CD4-positive, alpha-beta memory T cell (primary cell): ENCODE measurements around the gene CLEC10A. TPM values are rescaled to one million over a fixed set of nuclear protein-coding genes. Genes with fewer than 3 reads are reported as not detected.

Experiments
- CTCF ChIA-PET: fragments of 350-600 bp; sonication (Branson Sonifier 250); formaldehyde crosslinking; loops from one replicate; lab custom pipeline; 2021; ENCODE audit warnings: inconsistent platforms; ENCODE audit not compliant: partially characterized antibody; lab: Charles Lee
- POLR2A ChIA-PET: fragments of 350-600 bp; sonication (Branson Sonifier 250); formaldehyde crosslinking; loops from one replicate; lab custom pipeline; 2021; ENCODE audit not compliant: partially characterized antibody; lab: Charles Lee
- DNase-seq, 5 donors: peaks; one replicate each; pipeline versions ENCODE4 v3.0.0 to v3.0.0-alpha.2; 2020 to 2022; ENCODE audit warnings: mixed read lengths in 1 of 5
- H3K27ac ChIP-seq: one replicate; pipeline ENCODE4 v1.7.0; 2013; ENCODE audit warnings: low read depth, low read length
- H3K27me3 ChIP-seq: 2 replicates; pipeline ENCODE4 v1.7.0; 2013; ENCODE audit warnings: mild to moderate bottlenecking, low read length, moderate library complexity; ENCODE audit not compliant: insufficient read depth
- H3K36me3 ChIP-seq: 2 replicates; pipeline ENCODE4 v1.7.0; 2013; ENCODE audit warnings: mild to moderate bottlenecking, low read length, moderate library complexity; ENCODE audit not compliant: insufficient read depth
- H3K4me1 ChIP-seq: 2 replicates; pipeline ENCODE4 v1.7.0; 2013; ENCODE audit warnings: mild to moderate bottlenecking, low read length, moderate library complexity; ENCODE audit not compliant: insufficient read depth
- H3K4me3 ChIP-seq, 2 donors: one replicate each; pipeline ENCODE4 v1.7.0; 2013; ENCODE audit warnings: low read length in 2 of 2, mild to moderate bottlenecking in 1 of 2
- H3K9me3 ChIP-seq, 2 donors: one replicate each; pipeline ENCODE4 v1.7.0; 2013; ENCODE audit warnings: low read length in 2 of 2, control low read depth in 1 of 2; ENCODE audit not compliant: control insufficient read depth in 1 of 2
- H3K27ac Mint-ChIP-seq, 7 donors: one replicate each; pipeline ENCODE4 v1.8.0; 2020 to 2021; ENCODE audit warnings: mixed read lengths in 7 of 7, mild to moderate bottlenecking in 6 of 7, inconsistent platforms in 3 of 7, moderate library complexity in 3 of 7
- H3K27me3 Mint-ChIP-seq, 2 donors: one replicate each; pipeline ENCODE4 v1.8.0; 2020 to 2021; ENCODE audit warnings: mixed read lengths in 2 of 2
- H3K36me3 Mint-ChIP-seq, 2 donors: one replicate each; pipeline ENCODE4 v1.8.0; 2020 to 2021; ENCODE audit warnings: mixed read lengths in 2 of 2, inconsistent platforms in 1 of 2, mild to moderate bottlenecking in 1 of 2
- H3K4me1 Mint-ChIP-seq, 4 donors: one replicate each; pipeline ENCODE4 v1.8.0; 2020 to 2021; ENCODE audit warnings: mixed read lengths in 4 of 4, mild to moderate bottlenecking in 1 of 4
- H3K4me3 Mint-ChIP-seq, 8 donors: one replicate each; pipeline ENCODE4 v1.8.0; 2020 to 2021; ENCODE audit warnings: mixed read lengths in 8 of 8, mild to moderate bottlenecking in 7 of 8, moderate library complexity in 6 of 8, inconsistent platforms in 3 of 8
- H3K9me3 Mint-ChIP-seq, 8 donors: one replicate each; pipeline ENCODE4 v1.8.0; 2020 to 2021; ENCODE audit warnings: mixed read lengths in 8 of 8, mild to moderate bottlenecking in 5 of 8, inconsistent platforms in 3 of 8, moderate library complexity in 1 of 8
- intact Hi-C: fragments of 100-400 bp; cut with micrococcal nuclease; formaldehyde crosslinking; loops from one replicate; pipeline ENCODE4 v1.15.1; 2023
- polyA plus RNA-seq, 2 donors: library from polyadenylated mRNA; unstranded; fragments of 300-500 nt; fragmentation: Illumina TruSeq; gene quantifications; one replicate each; pipeline ENCODE4 v1.2.3, GENCODE V29; 2021
- total RNA-seq, 2 experiments: library from RNA; stranded (reverse); gene quantifications; one replicate each; pipeline ENCODE4 v1.2.3, GENCODE V29; 2021

The CLEC10A gene
- total and polyA plus RNA-seq, 4 experiments from 2014 or later, result 1.4 TPM; not detected in 2

DNA sequence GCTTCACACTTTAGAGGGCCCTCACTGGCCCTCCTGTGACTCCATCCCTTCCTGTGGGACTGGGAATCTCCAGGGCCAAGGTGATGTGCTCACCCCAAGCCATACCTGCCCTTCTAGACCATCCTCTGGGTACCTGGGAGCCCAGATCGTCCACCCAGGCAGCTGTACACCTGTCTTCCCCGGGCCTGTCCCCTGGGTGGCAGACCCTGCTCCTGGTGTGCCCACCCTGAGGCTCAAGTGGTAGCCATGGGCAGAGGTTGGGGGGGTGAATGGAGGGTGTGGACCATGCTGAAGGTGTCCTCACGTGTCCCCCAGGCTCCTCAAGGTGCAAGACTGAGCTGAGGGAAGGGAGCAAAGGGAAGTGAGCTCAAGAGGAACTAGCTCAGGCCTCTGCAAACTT lies 9.3 kb downstream of the CLEC10A start:
- CTCF ChIA-PET, result no interaction called here
- H3K27me3 Mint-ChIP-seq, result peaks cover 0 to 2% of the 10 kb centered on the region in 2 donors
- POLR2A ChIA-PET, result interaction anchor here (1.2 kb wide), 1 partner anchor 25 kb away, joined by 3 read pairs; no protein-coding TSS in a partner anchor

DNA sequence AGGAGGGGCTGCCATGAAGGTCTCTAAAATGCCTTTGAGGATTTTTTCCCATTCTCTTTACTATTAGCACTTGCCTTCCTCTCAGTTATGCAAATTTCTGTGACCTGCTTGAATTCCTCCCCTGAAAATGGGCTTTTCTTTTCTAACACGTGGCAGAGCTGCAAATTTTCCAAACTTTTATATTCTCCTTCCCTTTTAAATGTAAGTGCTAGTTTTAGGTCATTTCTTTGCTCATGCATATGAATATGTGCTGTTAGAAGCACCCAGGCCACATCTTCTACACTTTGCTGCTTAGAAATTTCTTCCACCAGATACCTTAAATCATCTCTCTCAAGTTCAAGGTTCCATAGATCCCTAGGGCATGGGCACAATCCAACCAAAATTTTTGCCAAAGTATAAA lies 11.8 kb downstream of the CLEC10A start:
- Mint-ChIP-seq H3K9me3 (peaks cover 0 to 24% (median 19%) of the 10 kb centered on the region in 8 donors), H3K27ac (no peak overlapping the region), H3K27me3 (peaks cover 6 to 7% of the 10 kb centered on the region in 2 donors), H3K4me1 (no peaks in the 10 kb centered on the region), H3K4me3 (no peak overlapping the region), H3K36me3 (peaks cover 0 to 10% of the 10 kb centered on the region in 2 donors)
- ChIA-PET POLR2A (no interaction called here), CTCF (no interaction called here)
- intact Hi-C loops, result no loop called here
- Histone ChIP-seq H3K27me3 (no peaks in the 10 kb centered on the region), H3K36me3 (no peaks in the 10 kb centered on the region), H3K4me1 (no peaks in the 10 kb centered on the region), H3K9me3 (peaks cover 0 to 9% of the 10 kb centered on the region in 2 donors), H3K4me3 (no peak overlapping the region), H3K27ac (no peak overlapping the region)
- DNase-seq, result no peak

More for the DNA sequence above, 9.3 kb downstream of the CLEC10A start:
- Histone ChIP-seq H3K27ac (no peak overlapping the region), H3K36me3 (no peaks in the 10 kb centered on the region), H3K4me3 (no peak overlapping the region), H3K9me3 (peaks cover 0 to 9% of the 10 kb centered on the region in 2 donors), H3K27me3 (no peaks in the 10 kb centered on the region), H3K4me1 (no peaks in the 10 kb centered on the region)
- DNase-seq, result no peak
- Mint-ChIP-seq H3K4me3 (no peak overlapping the region), H3K4me1 (no peaks in the 10 kb centered on the region), H3K36me3 (peaks cover 0 to 10% of the 10 kb centered on the region in 2 donors), H3K27ac (no peak overlapping the region), H3K9me3 (peaks cover 0 to 24% (median 19%) of the 10 kb centered on the region in 8 donors)
- intact Hi-C loops, result no loop called here

DNA sequence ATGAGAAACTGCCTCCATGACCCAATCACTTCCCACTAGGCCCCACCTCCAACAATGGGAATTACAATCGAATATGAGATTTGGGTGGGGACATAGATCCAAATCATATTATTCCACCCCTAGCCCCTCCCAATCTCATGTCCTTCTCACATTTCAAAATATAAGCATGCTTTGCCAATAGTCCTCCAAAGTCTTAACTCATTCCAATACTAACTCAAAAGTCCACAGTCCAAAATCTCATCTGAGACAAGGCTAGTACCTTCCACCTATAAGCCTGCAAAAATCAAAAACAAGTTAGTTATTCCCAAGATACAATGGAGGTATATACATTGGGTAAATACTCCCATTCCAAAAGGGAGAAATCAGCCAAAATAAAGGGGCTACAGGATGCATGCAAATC lies 12.9 kb downstream of the CLEC10A start:
- Histone ChIP-seq H3K27ac (no peak overlapping the region), H3K36me3 (no peaks in the 10 kb centered on the region), H3K4me3 (no peak overlapping the region), H3K4me1 (no peaks in the 10 kb centered on the region), H3K9me3 (peaks cover 0 to 9% of the 10 kb centered on the region in 2 donors), H3K27me3 (no peaks in the 10 kb centered on the region)
- DNase-seq, result no peak
- peaks cover 0 to 24% (median 19%) of the 10 kb centered on the region in 8 donors for H3K9me3 Mint-ChIP-seq
- peaks cover 0 to 10% of the 10 kb centered on the region in 2 donors for H3K36me3 Mint-ChIP-seq
- no peaks in the 10 kb centered on the region for H3K4me1 Mint-ChIP-seq
- peaks cover 6 to 10% of the 10 kb centered on the region in 2 donors for H3K27me3 Mint-ChIP-seq
- ChIA-PET POLR2A (no interaction called here), CTCF (no interaction called here)
- H3K27ac Mint-ChIP-seq, result no peak overlapping the region
- H3K4me3 Mint-ChIP-seq, result no peak overlapping the region
- intact Hi-C loops, result no loop called here

DNA sequence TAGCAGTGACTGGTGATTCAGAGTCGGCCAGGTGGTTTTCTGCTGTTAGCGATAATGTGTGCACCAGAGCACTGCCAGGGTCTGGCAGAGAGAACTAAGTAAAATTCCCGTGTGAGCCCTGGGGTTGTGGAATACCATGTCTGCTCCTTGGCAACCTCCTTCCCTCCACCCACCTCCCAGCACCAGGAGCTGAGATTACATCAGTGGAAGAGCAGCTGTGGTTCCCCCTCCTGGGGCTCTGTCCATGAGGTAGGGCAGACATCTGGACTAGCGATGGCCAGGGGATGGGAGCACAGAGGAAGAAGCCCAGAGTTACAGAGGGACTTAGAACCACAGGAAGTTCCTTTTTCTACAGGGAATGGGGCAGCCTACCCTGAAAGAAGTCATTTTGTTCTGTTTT lies 15.8 kb downstream of the CLEC10A start:
- intact Hi-C loops, result no loop called here
- no peak overlapping the region for H3K4me3 Mint-ChIP-seq

DNA sequence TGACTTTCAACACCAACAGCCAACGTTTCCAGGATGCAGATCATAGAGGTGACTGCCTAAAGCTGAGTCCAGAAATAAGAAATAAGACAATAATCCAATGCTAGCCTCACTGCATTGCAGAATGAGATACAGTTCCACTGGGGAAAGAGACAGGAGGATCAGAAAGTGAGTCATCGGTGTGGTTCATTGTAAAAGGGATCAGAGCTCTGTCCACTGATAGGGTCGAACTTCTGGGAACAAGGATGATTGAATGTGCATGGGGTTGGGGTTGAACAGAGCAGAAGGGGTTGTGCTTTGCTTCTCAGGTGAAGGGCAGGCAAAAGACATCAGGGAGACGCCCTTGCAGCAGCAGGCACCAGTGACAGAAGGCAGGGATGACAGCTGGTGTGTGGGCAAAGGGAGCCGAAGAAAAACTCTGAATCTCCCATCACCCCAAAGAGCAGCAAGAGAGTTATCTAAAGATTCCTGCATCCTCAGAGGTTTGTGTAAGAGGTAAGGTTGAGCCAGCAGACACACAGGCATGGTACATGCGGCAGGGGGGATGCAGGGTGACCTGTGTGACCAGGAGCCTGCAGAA lies 16.4 kb downstream of the CLEC10A start:
- no peak overlapping the region for H3K27ac ChIP-seq
- H3K4me1 ChIP-seq, result no peaks in the 10 kb centered on the region
- peaks cover 0 to 16% (median 13%) of the 10 kb centered on the region in 8 donors for H3K9me3 Mint-ChIP-seq
- no peak overlapping the region for H3K27ac Mint-ChIP-seq
- CTCF ChIA-PET, result no interaction called here
- no peak for DNase-seq
- peaks cover 0 to 6% of the 10 kb centered on the region in 2 donors for H3K36me3 Mint-ChIP-seq
- peaks cover 8 to 12% of the 10 kb centered on the region in 2 donors for H3K27me3 Mint-ChIP-seq
- no peak overlapping the region for H3K4me3 Mint-ChIP-seq
- no peaks in the 10 kb centered on the region for H3K27me3 ChIP-seq
- intact Hi-C loops, result no loop called here
- peaks cover 0 to 2% of the 10 kb centered on the region in 2 donors for H3K9me3 ChIP-seq
- no peak overlapping the region for H3K4me3 ChIP-seq
- H3K36me3 ChIP-seq, result no peaks in the 10 kb centered on the region
- H3K4me1 Mint-ChIP-seq, result peaks cover 0 to 3% (median under 1%) of the 10 kb centered on the region in 4 donors
- POLR2A ChIA-PET, result no interaction called here

More for the DNA sequence above, 15.8 kb downstream of the CLEC10A start:
- Histone ChIP-seq H3K27me3 (no peaks in the 10 kb centered on the region), H3K4me3 (no peak overlapping the region), H3K4me1 (no peaks in the 10 kb centered on the region), H3K36me3 (no peaks in the 10 kb centered on the region), H3K27ac (no peak overlapping the region), H3K9me3 (peaks cover 0 to 9% of the 10 kb centered on the region in 2 donors)
- ChIA-PET POLR2A (no interaction called here), CTCF (no interaction called here)
- no peak overlapping the region for H3K27ac Mint-ChIP-seq
- no peak for DNase-seq
- H3K9me3 Mint-ChIP-seq, result peaks cover 0 to 23% (median 18%) of the 10 kb centered on the region in 8 donors
- peaks cover 0 to 10% of the 10 kb centered on the region in 2 donors for H3K36me3 Mint-ChIP-seq
- H3K4me1 Mint-ChIP-seq, result peaks cover 0 to 3% (median under 1%) of the 10 kb centered on the region in 4 donors
- H3K27me3 Mint-ChIP-seq, result peaks cover 8 to 12% of the 10 kb centered on the region in 2 donors

DNA sequence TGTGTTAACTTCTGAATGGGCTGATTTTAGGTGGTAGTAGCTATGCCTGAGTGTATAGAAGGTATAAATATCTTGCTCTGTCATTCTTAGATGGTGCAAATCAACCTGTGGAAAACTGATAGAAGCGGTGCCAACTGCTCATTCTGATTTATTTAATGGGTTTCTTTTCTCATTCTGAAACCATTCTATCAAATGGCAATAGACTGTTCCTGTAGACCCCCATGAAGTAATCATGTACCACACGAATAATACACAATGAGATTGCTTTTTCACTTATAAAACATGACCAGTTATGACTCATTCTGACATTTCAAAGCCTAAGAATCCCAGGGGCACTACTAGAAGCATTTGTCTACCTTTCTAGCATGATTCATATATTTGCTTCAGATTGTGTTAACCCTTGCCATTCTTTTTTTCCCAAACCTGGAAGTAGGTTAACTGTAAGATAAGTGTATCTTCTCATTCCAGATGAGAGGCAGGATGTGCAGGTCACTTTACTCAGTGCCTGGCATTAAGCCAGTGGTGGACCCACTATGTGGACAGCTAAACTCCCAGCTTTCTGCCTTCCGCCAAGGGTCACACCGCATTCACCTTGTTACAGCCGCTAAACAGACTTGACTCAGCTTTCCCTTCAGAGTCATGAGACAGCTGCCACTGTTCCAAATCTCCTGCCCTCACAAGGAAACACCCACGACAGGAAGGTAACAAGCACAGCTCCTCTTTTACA lies 19.7 kb downstream of the CLEC10A start:
- Mint-ChIP-seq H3K27ac (no peak overlapping the region), H3K27me3 (peaks cover 6 to 12% of the 10 kb centered on the region in 2 donors), H3K4me3 (no peak overlapping the region), H3K9me3 (no peaks in the 10 kb centered on the region), H3K36me3 (no peaks in the 10 kb centered on the region), H3K4me1 (peaks cover 0 to 3% (median under 1%) of the 10 kb centered on the region in 4 donors)
- H3K9me3 ChIP-seq, result no peaks in the 10 kb centered on the region
- no peaks in the 10 kb centered on the region for H3K4me1 ChIP-seq
- H3K27ac ChIP-seq, result no peak overlapping the region
- H3K4me3 ChIP-seq, result no peak overlapping the region
- no peak for DNase-seq
- H3K27me3 ChIP-seq, result no peaks in the 10 kb centered on the region
- POLR2A ChIA-PET, result no interaction called here
- intact Hi-C loops, result no loop called here
- CTCF ChIA-PET, result interaction anchor here (0.6 to 1.9 kb wide), 3 partner anchors 14 to 94 kb away, joined by 3 to 5 read pairs (median 3); no protein-coding TSS in a partner anchor
- H3K36me3 ChIP-seq, result no peaks in the 10 kb centered on the region

DNA sequence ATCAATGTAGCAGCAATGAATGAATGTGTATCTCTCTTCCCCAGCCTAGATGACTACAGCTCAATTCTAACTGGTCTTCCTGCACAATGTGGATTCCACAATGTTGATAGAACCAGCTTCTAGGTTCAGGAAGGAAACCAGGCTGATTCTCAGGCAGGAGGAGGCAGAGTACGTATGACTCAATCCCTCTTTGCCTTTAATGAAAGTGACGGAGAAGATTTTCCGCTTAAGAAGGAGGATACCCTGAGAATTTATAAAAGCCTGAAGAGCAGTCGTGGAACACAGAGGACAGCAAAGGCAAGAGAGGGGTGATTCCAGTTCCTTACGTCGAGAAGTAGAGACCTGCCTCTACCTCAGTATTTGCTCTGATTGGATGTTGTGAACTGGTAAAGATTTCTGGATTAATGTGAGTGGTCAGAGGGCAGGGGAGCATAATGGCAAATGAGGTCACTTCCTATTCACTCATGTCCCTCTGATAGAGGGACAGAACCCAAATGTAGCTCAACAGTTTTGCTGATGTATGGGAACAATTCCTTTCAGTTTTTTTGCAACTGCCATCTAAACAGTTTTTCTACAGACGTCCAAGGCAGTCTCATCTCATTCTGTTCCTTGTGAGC lies 21.1 kb downstream of the CLEC10A start:
- no peaks in the 10 kb centered on the region for H3K36me3 ChIP-seq
- Mint-ChIP-seq H3K27me3 (peaks cover 6 to 10% of the 10 kb centered on the region in 2 donors), H3K4me3 (no peak overlapping the region), H3K36me3 (no peaks in the 10 kb centered on the region), H3K27ac (no peak overlapping the region), H3K4me1 (peaks cover 0 to 3% (median under 1%) of the 10 kb centered on the region in 4 donors), H3K9me3 (peaks cover 0 to 2% (median 0%) of the 10 kb centered on the region in 8 donors)
- DNase-seq, result no peak
- no peaks in the 10 kb centered on the region for H3K9me3 ChIP-seq
- H3K27ac ChIP-seq, result no peak overlapping the region
- ChIA-PET POLR2A (no interaction called here), CTCF (interaction anchor here (1.0 to 1.9 kb wide), 3 partner anchors 12 to 78 kb away, joined by 3 to 6 read pairs (median 5); no protein-coding TSS in a partner anchor)
- intact Hi-C loops, result no loop called here
- H3K4me1 ChIP-seq, result no peaks in the 10 kb centered on the region
- no peaks in the 10 kb centered on the region for H3K27me3 ChIP-seq
- H3K4me3 ChIP-seq, result no peak overlapping the region
